ENCODE measurements around the gene PLET1. TPM values are rescaled to one million over a fixed set of nuclear protein-coding genes. Genes with fewer than 3 reads are reported as not detected.

Gene PLET1
- total and polyA plus RNA-seq, 2 of the 4 experiments (the other 2 are of a cell fraction), result not detected

DNA sequence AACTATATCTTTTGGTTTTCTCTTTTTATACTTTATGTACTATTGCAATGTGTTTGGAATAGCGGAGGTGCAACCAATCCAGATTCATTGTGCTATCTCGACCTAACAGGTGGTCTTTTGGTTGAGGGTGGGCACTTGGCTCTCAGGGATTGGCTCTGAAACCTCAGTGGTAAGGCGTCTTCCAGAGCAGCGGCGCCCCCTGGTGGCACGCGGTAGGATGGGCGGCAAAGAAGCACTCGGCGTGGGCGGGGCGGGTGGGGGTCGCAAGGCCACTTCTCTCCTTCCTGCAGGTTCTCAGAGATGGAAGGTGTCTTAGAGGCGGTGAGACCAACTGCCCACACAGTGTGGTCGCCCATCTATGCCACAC, 19.2 kb upstream of the PLET1 start:
- peak overlapping the region; percentile 4; the same call in 1 of the 2 replicates for H3K9ac ChIP-seq (ENCODE audit: low read depth, low read length)
- H3K14ac ChIP-seq (replicated peaks; ENCODE audit: low read depth, low read length), result peak overlapping the region; percentile 86; the same call in 1 of the 2 replicates
- H2BK15ac ChIP-seq (ENCODE audit: low read depth, low read length), result peak overlapping the region; percentile 67; the same call in 1 of the 3 replicates
- H2BK20ac ChIP-seq (ENCODE audit: low read depth, low read length), result peak overlapping the region; percentile 79
- H2BK5ac ChIP-seq (ENCODE audit: low read depth, low read length, poor library complexity, severe bottlenecking), result no peak overlapping the region
- H2BK120ac ChIP-seq (ENCODE audit: low read depth, low read length), result peak overlapping the region; percentile 81
- peak overlapping the region; percentile 21 to 86; a peak in 2 of 4 replicates for H4K8ac ChIP-seq (ENCODE audit: low read depth in 2 of 2, low read length in 2 of 2)
- 0 out of 2 replicates have a peak overlapping the region, but pooled peaks have one; percentile 5 for H4K5ac ChIP-seq (ENCODE audit: low read depth, low read length)
- no TSS peak for BruUV-seq (replicated peaks)
- peak; percentile 74 for ATAC-seq (ENCODE audit: low read depth)
- H3K4me2 ChIP-seq (ENCODE audit: low read depth, low read length), result peak overlapping the region; percentile 88
- 0 out of 2 replicates have a peak overlapping the region, but pooled peaks have one; percentile 18 for H3K23ac ChIP-seq (ENCODE audit: low read depth, low read length)
- peak overlapping the region; percentile 6; the same call in 1 of the 2 replicates for H3K56ac ChIP-seq (ENCODE audit: extremely low read depth, insufficient read depth, low read length)
- peak; percentile 78 for TF ChIP-seq SMC3 (IDR thresholded peaks at IDR 0.05; ENCODE audit: low read depth, low read length)
- TF ChIP-seq, protein P1, sequence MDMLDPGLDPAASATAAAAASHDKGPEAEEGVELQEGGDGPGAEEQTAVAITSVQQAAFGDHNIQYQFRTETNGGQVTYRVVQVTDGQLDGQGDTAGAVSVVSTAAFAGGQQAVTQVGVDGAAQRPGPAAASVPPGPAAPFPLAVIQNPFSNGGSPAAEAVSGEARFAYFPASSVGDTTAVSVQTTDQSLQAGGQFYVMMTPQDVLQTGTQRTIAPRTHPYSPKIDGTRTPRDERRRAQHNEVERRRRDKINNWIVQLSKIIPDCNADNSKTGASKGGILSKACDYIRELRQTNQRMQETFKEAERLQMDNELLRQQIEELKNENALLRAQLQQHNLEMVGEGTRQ (IDR thresholded peaks at IDR 0.05; ENCODE audit: low read depth, low read length), result no peak
- no peak for TF ChIP-seq FOS (IDR thresholded peaks at IDR 0.05; ENCODE audit: low read depth, low read length)
- TF ChIP-seq RAD21 (IDR thresholded peaks at IDR 0.05; ENCODE audit: low read length), result peak; percentile 75
- no peak for TF ChIP-seq MXI1 (IDR thresholded peaks at IDR 0.05; ENCODE audit: borderline replicate concordance, low read depth, low read length)
- no peak for TF ChIP-seq MAZ (IDR thresholded peaks at IDR 0.05; ENCODE audit: borderline replicate concordance, low read depth, low read length)
- TF ChIP-seq CEBPB (IDR thresholded peaks at IDR 0.05; ENCODE audit: low read depth, low read length), result no peak
- TF ChIP-seq, protein P2, sequence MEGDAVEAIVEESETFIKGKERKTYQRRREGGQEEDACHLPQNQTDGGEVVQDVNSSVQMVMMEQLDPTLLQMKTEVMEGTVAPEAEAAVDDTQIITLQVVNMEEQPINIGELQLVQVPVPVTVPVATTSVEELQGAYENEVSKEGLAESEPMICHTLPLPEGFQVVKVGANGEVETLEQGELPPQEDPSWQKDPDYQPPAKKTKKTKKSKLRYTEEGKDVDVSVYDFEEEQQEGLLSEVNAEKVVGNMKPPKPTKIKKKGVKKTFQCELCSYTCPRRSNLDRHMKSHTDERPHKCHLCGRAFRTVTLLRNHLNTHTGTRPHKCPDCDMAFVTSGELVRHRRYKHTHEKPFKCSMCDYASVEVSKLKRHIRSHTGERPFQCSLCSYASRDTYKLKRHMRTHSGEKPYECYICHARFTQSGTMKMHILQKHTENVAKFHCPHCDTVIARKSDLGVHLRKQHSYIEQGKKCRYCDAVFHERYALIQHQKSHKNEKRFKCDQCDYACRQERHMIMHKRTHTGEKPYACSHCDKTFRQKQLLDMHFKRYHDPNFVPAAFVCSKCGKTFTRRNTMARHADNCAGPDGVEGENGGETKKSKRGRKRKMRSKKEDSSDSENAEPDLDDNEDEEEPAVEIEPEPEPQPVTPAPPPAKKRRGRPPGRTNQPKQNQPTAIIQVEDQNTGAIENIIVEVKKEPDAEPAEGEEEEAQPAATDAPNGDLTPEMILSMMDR (conservative IDR thresholded peaks at IDR 0.05; ENCODE audit: low read depth, low read length), result peak; percentile 73
- H3K9me3 ChIP-seq (ENCODE audit: control insufficient read depth, insufficient read depth, low read length), result no peaks in the 10 kb centered on the region
- peak overlapping the region; percentile 61; the same call in 1 of the 2 replicates for H2AK5ac ChIP-seq (ENCODE audit: low read depth, low read length)
- H3K9me1 ChIP-seq (ENCODE audit: insufficient read depth, low read length), result no peaks in the 10 kb centered on the region
- in situ Hi-C loops (cut with MboI; ENCODE audit: low sequenced_read_pairs) (loop anchor here (5.0 to 10.0 kb wide), 3 partner anchors 58 to 1005 kb away; no protein-coding TSS in a partner anchor), intact Hi-C loops (cut with micrococcal nuclease) (loop anchor here (1.0 to 5.0 kb wide), 6 partner anchors 39 to 401 kb away; partner anchors contain the start of genes CFAP68, FDXACB1, SDHD and TIMM8B), dilution Hi-C loops (cut with HindIII; ENCODE audit: low sequenced_read_pairs, unreplicated experiment) (no loop called here)
- CTCF ChIA-PET, result interaction anchor here (0.6 to 2.8 kb wide), 24 partner anchors 9 to 1010 kb away, joined by 3 to 64 read pairs (median 5); no protein-coding TSS in a partner anchor
- DNase-seq, result peak; percentile 43
- peak overlapping the region; percentile 77 for H2AK9ac ChIP-seq (replicated peaks; ENCODE audit: low read depth, low read length, poor library complexity)
- peak overlapping the region; percentile 24 for H3K4me3 ChIP-seq (ENCODE audit: insufficient read depth, low read depth, low read length)
- peak overlapping the region; percentile 82 for H3K4ac ChIP-seq (ENCODE audit: low read depth, low read length)
- peak overlapping the region; percentile 64; the same call in 1 of the 2 replicates for H4K91ac ChIP-seq (ENCODE audit: insufficient read depth, low read depth, low read length)
- POLR2A ChIA-PET (ENCODE audit: unreplicated experiment), result interaction anchor here (0.6 to 0.9 kb wide), 3 partner anchors 50 to 418 kb away, joined by 3 to 5 read pairs (median 4); no protein-coding TSS in a partner anchor
- H3K27me3 ChIP-seq (ENCODE audit: control insufficient read depth, insufficient read depth, low read length), result 0 out of 2 replicates have a peak, but pooled peaks cover 7% of the 10 kb centered on the region
- H3K4me1 ChIP-seq (ENCODE audit: control insufficient read depth, insufficient read depth, low read length), result peaks cover 2% of the 10 kb centered on the region
- no peaks in the 10 kb centered on the region for H4K20me1 ChIP-seq (ENCODE audit: insufficient read depth, low read length)
- H3K79me1 ChIP-seq (ENCODE audit: low read depth in 1 of 2, low read length in 2 of 2), result no peaks in the 10 kb centered on the region
- no peak overlapping the region for H3K27ac ChIP-seq (ENCODE audit: insufficient read depth, low read length)
- no peak overlapping the region for H3K18ac ChIP-seq (ENCODE audit: low read depth, low read length)
- peak overlapping the region; percentile 99 for H2AFZ ChIP-seq (replicated peaks; ENCODE audit: low read length, poor library complexity)
- 0% methylated on average over 1 of the region's 15 CpGs; no CpG with 5 or more reads in 1 of the 2 experiments for WGBS, 2 experiments (ENCODE audit: extremely low coverage in 2 of 2, insufficient read length in 1 of 2)
- no peaks in the 10 kb centered on the region for H3K36me3 ChIP-seq (ENCODE audit: control insufficient read depth, insufficient read depth, low read length)
